HG02938 (cell line): ENCODE data around the gene ING3.

Experiments used
- ATAC-seq: cut with Tn5 transposase; IDR thresholded peaks from one replicate; pipeline ENCODE4 v1.9.1; 2021; ENCODE audit warnings: mild to moderate bottlenecking, moderate library complexity; ENCODE audit not compliant: unreplicated experiment

The ING3 gene

DNA sequence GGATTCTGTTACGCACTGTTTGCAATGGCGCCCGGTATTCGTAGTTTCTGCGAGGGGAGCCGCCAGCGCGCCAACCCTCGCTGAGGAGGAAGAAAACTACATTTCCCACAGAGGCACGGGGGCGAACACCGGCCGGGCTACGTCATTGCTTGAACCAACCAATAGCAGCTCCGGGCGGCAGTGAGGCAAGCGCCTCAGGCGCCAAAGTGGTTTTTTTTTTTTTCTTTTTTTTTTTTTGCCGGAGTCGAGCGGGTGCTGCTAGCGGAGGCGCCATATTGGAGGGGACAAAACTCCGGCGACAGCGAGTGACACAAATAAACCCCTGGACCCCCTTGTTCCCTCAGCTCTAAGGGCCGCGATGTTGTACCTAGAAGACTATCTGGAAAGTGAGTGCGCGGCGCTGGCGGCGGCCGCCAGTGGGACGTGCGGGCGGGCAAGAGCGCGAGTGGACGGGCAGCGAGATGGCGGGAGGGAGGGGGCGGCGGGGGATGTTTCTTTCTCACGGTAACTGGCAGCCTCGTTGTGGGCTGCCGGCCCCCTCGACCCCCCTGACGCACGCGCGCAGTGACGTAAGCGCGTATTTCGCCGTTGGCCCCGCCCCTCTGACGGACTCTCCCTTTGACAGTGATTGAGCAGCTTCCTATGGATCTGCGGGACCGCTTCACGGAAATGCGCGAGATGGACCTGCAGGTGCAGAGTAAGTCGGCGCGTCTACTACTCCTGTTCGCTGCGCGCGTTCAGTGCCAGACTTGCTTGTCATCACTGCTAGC, at the start of gene ING3:
Gene ING3 (plus strand): TSS at position 239 of the 770 bp plus-strand sequence. CDS start 120 bp downstream, at position 359.
- ATAC-seq, result peak; percentile 94

- no peak for ATAC-seq
These were observed 35.1 kb upstream of the ING3 start for GRCh38 chr7:120915314-120916105.

DNA sequence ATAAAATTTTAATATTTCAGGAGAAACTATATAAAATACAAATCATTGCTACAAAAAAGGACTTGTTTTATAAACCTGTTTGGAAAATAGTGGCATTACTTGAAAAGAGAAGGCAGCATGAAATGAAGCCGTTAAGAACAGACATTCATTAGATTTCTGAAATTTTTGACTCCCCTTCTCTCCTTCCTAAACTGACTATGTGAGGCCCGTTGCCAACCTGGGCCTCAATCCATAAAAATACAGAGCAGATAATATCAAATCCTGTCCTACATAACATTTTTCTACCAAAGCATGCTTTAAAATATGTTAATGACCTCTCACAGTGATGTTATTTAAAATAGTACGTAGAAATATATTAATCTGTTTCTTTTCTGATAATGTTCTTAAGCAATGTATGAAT, 34.5 kb upstream of the ING3 start:
- no peak for ATAC-seq

DNA sequence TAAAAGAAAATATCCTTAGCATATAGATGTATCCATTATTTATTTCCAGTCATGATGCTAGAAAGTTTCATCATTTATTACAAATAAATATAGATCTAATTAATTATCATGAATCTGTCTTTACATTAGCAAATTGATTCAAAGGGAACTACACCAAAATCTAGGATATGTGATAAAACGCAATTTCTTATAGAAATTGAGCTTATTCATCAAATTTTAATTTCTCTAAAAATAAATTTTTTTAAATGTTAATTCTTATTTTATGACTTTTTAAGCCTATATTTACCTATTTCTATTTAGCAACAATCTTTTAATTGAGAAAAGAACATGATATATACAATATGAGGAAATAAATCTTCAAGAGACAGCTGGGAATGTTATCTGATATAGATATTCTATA, 34.0 kb upstream of the ING3 start:
- ATAC-seq, result no peak

DNA sequence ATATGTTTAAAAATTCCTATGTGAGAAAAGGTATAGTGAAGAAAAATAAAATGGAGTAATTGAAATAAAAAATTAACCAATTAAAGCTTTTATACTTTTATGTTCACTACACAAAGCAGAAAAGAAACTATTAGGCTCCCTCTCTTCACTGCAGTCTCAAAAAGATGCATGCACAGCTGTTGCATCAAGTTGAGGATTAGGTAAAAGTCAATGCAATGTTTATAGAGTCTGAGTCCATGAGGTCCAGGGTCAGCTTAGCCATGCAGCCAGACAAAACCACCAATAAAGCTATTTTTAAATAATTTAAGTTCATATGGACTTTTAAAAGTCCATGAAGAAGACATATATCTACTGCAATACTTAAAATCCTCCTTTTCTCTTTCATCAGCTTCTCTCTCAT, 31.1 kb upstream of the ING3 start:
- ATAC-seq, result no peak

DNA sequence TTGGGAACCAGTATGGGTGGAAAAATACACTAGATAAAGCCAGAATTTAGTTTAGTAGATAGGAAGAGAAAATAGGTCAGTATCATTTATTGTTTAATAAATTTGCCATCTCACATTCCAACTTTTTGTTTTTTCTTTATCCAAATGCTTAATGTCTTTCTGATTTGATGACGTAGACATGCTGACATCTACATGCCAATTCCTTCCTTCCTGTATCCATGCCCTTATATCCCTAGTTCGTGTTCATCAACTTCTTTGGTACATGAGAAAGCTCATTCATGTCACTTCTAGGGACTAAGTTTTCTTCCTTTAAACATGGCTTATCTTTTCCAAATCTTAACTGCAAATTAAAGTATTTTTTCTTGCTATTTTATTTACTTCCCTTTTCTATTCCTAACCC, 30.5 kb upstream of the ING3 start:
- no peak for ATAC-seq

- ATAC-seq, result no peak
These were observed 29.8 kb upstream of the ING3 start for GRCh38 chr7:120920591-120921274.

DNA sequence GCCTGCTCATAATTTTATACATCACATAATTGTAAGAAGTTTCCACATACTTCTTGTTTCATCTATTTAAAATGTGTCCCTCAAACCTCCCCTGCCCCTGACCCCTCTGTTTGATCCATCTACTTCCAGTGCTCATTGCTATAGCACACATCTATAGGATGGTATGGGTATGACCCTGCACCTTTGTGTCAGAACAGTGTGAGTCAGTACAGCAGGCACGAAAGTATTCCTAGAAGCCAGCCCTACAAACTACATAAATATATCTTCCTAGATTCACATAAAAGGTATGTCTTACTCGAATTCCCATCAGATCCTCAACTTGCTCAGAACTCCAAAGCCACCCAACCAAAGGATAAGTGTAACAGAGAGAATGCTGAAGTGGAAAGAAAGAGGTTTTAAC, 25.7 kb upstream of the ING3 start:
- ATAC-seq, result no peak

- no peak for ATAC-seq
These were observed 25.2 kb upstream of the ING3 start for GRCh38 chr7:120925392-120925791.

- no peak for ATAC-seq
These were observed 23.6 kb upstream of the ING3 start for GRCh38 chr7:120926943-120927346.

DNA sequence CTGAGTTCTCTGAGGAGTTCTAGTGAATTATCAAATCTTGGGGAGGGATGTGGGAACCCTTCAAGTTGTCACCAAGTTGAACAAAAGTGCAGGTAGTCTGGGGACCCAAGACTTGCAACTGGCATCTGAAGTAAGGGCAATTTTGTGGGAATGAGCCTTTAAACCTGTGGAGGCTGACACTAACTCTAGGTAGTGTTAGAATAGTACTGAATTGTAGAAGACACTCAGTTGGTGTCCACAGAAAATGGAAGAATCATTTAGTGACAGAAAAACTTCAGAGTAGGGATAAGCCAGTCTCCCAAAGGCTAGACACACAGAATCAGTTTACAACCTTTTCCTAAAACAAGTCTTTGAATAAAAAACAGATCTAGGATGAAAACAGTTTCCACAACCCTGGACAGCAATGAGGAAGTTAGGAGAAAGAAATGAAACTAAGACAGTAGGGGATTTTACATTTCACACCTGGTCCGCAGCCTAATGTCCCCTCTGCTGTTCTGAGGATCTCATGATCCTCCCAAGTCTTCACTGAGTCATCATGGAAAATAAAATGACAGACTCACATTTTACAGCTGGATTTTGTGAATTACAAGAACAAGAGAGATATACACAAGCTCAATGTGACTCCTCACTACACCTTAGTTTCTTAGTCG, 23.0 kb upstream of the ING3 start:
- ATAC-seq, result peak; percentile 57

DNA sequence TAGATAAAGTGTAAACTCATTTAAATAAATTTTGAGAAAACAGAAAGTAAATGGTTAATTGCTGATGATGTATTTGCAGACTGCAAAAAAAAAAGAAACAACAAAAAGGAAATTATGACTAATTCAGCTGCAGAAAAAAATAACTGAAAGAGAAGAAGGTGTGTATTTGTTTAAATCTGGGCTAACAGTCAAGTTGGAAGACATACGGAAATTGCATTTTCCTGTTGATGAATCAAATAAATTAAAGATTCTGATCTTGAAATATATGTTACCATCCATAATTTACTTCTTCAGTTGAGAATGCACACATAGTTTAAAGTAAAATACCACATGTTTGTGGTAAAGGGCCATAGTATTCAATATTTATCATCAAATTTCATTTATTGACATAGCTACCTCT, 19.3 kb upstream of the ING3 start:
- ATAC-seq, result no peak

- no peak for ATAC-seq
These were observed 17.1 kb upstream of the ING3 start for GRCh38 chr7:120933475-120933874.

DNA sequence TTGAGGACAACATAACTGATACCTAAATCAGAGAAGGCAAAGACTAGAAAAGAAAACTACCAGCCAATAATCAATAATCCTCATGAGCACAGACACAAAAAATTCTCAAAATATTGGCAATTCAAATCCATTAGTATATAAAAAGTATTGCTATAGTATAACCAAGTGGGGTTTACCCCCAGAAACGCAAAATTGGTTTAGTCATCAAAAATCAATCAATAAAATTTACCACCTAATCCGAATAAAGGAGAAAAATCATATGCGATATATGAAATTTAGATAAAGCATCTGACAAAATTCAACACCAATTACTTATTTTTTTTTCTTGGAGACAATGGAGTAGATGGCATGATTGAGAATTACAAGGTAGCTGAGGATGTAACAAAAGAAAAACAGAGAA, 11.2 kb upstream of the ING3 start:
- ATAC-seq, result no peak

DNA sequence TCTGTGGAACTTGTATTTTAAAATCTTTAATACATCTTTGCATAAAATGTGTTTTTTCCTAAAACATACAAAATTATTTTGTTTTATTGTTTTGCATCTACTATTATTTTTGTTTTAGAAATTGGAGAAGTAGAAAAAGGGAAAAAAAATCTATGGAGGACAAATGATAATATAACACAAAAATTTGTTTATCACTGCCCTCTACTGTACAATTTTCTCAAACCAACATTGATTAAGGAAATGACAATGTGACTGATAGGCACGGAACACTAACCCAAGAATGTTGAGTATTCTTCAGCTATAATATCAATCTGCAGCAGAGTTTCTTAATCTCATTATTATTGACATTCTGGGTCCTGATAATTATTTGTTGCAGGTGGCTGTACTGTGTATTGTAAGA, 9.5 kb upstream of the ING3 start:
- peak; percentile 48 for ATAC-seq

GRCh38 chr7:120941856-120942255, 8.7 kb upstream of the ING3 start:
- ATAC-seq, result no peak

GRCh38 chr7:120942861-120943260, 7.7 kb upstream of the ING3 start:
- no peak for ATAC-seq

GRCh38 chr7:120944826-120945562, 5.6 kb upstream of the ING3 start:
- ATAC-seq, result no peak

GRCh38 chr7:120947980-120948379, 2.6 kb upstream of the ING3 start:
- ATAC-seq, result no peak

DNA sequence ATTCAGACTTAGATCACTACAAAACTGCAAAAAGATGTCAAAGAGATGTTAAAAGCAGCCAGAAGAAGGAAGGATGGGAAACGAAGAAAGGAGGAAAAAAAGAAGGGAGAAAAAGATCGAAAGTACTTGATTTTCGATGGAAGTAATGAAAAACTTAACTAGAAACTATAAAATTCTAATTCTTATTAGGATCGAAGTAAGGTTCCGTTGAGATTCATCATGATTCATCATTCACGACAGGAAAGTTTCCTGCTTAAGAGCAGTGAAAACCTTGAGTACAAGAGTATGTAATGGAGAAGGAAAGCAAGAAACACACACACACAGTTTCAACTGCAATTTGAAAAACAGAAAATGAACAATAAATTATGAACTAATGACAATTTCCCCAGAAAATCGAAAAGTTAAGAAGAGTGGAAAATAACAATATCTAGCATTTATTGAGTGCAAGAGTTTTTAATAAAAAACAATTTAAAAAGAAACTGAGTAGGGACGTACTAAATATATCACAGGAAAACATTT, 1.1 kb upstream of the ING3 start:
- no peak for ATAC-seq
